ENCODE data around the gene SESN3.

- TF ChIP-seq YY1 (IDR thresholded peaks at IDR 0.05; ENCODE audit: insufficient read depth, insufficient read length) (no peak), ZNF274 (IDR thresholded peaks at IDR 0.05; ENCODE audit: low read depth, low read length) (no peak)
These were observed 87.8 kb downstream of the SESN3 start for GRCh38 chr11:95143106-95143681.
